IPS DF 6.9 (cell line): ENCODE results near the gene CR2.
"Not testable (repeated sequence)": the region's sequence is repeated elsewhere in the genome, so short reads cannot be mapped to it uniquely, and the experiment has no call there.

ENCODE experiments used
- DNase-seq: peaks from one replicate; pipeline ENCODE4 v3.0.0-alpha.2; 2013; ENCODE audit warnings: low read depth, low spot score
- H3K27ac ChIP-seq: one replicate; pipeline ENCODE4 v1.5.1; 2013; ENCODE audit warnings: low read length, control low read depth
- H3K27me3 ChIP-seq: 2 replicates; pipeline ENCODE4 v1.6.1; 2013; ENCODE audit warnings: mild to moderate bottlenecking, low read length; ENCODE audit not compliant: control insufficient read depth, insufficient read depth
- H3K36me3 ChIP-seq: 2 replicates; pipeline ENCODE4 v1.6.1; 2013; ENCODE audit warnings: low read length; ENCODE audit not compliant: control insufficient read depth, insufficient read depth
- H3K4me1 ChIP-seq: 2 replicates; pipeline ENCODE4 v1.6.1; 2013; ENCODE audit warnings: low read length; ENCODE audit not compliant: control insufficient read depth, insufficient read depth
- H3K4me3 ChIP-seq: 2 replicates; pipeline ENCODE4 v1.5.1; 2013; ENCODE audit warnings: mild to moderate bottlenecking, low read length
- H3K9me3 ChIP-seq: 2 replicates; pipeline ENCODE4 v1.6.1; 2013; ENCODE audit warnings: low read length, inconsistent platforms; ENCODE audit not compliant: control insufficient read depth, insufficient read depth
- WGBS: extraction: QIAGEN DNeasy Blood & Tissue Kit; methylation state at CpG from one replicate; pipeline ENCODE4 v1.1.7; 2013; ENCODE audit warnings: mixed read lengths, missing lambda C conversion rate; ENCODE audit not compliant: insufficient read length, insufficient coverage; 5-methylcytosine and 5-hydroxymethylcytosine counted together

Gene CR2

DNA sequence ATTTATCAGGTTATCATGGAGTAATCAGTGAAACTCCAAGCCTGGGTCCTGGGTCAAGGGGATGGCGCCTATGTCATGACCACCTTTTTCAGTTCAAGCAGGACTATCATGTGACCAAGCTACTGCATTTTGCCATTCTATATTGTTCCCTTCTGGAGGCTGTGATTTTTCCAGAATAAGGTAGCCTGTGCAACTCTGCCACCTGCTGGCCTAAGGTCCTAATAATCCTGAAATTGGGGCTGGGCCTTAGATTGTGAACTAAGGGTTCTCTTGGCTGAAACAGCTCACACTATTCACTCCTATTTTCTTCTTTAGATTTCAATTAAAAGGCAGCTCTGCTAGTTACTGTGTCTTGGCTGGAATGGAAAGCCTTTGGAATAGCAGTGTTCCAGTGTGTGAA, 74.3 kb downstream of the CR2 start:
- not testable (repeated sequence) for DNase-seq, H3K36me3 ChIP-seq, H3K27ac ChIP-seq, H3K27me3 ChIP-seq, H3K4me3 ChIP-seq, H3K4me1 ChIP-seq, H3K9me3 ChIP-seq
- no CpG with 5 or more reads among the region's 1 CpG for WGBS

DNA sequence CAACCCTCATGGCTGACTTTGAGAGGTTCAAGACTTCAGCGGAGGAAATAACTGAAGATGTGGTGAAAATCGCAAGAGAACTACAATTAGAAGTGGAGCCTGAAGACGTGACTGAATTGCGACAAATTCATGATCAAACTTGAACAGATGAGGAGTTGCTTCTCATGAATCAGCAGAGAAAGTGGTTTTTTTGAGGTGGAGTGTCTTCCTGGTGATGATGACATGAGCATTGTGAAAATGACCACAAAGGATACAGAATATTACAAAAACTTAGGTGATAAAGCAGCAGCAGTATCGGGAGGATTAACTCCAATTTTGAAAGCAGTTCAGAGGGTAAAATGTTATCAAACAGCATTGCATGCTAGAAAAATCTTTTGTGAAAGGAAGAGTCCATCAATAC, 82.1 kb downstream of the CR2 start:
- H3K27ac ChIP-seq, H3K4me3 ChIP-seq: not testable (repeated sequence)
- no CpG with 5 or more reads among the region's 5 CpGs for WGBS

More for the DNA sequence above, 82.1 kb downstream of the CR2 start:
- H3K27me3 ChIP-seq, H3K9me3 ChIP-seq, H3K4me1 ChIP-seq, H3K36me3 ChIP-seq, DNase-seq: not testable (repeated sequence)
